ENCODE measurements around the gene KCNA1. TPM values are rescaled to one million over a fixed set of nuclear protein-coding genes. Genes with fewer than 3 reads are reported as not detected.

KCNA1 gene
- total RNA-seq, 1 experiment from 2014 or later, result 0.98 TPM

- H2BK5ac ChIP-seq (ENCODE audit: insufficient read length, low read length), result no peak overlapping the region
- H4K8ac ChIP-seq (replicated peaks; ENCODE audit: insufficient read length, low read depth, low read length), result no peak overlapping the region
- no peaks in the 10 kb centered on the region for H3K79me2 ChIP-seq (ENCODE audit: insufficient read depth, low read length)
- no peak overlapping the region for H4K5ac ChIP-seq (ENCODE audit: insufficient read length, low read depth, low read length)
- H3K4me2 ChIP-seq (ENCODE audit: insufficient read depth, insufficient read length, low read length), result no peak overlapping the region
- H3K9me3 Mint-ChIP-seq, result no peaks in the 10 kb centered on the region
- no peak overlapping the region for H2BK15ac ChIP-seq (ENCODE audit: low read depth, low read length)
- no peak overlapping the region for H3K27ac Mint-ChIP-seq
- no peak overlapping the region for H3K14ac ChIP-seq (ENCODE audit: insufficient read depth, low read length)
- no peak overlapping the region for H3K23ac ChIP-seq (ENCODE audit: insufficient read length, low read depth, low read length)
- no peak for TF ChIP-seq CTCF (conservative IDR thresholded peaks at IDR 0.05)
- H3K36me3 Mint-ChIP-seq (ENCODE audit: insufficient read depth in 1 of 3, low read depth in 3 of 3), result no peaks in the 10 kb centered on the region
- H3K79me1 ChIP-seq (ENCODE audit: insufficient read depth, low read depth, low read length, poor library complexity, severe bottlenecking), result no peaks in the 10 kb centered on the region
- no peak overlapping the region for H3K18ac ChIP-seq (ENCODE audit: insufficient read length, low read depth, low read length)
- H3K27me3 ChIP-seq (ENCODE audit: insufficient read depth, low read length), result no peaks in the 10 kb centered on the region; the same call in 1 of the 2 replicates
- no peak overlapping the region for H2AFZ ChIP-seq (ENCODE audit: low read length)
- no peak overlapping the region for H2BK12ac ChIP-seq (ENCODE audit: insufficient read length, low read depth, low read length)
- H3K4me3 Mint-ChIP-seq, result no peak overlapping the region
- no peak overlapping the region for H3K56ac ChIP-seq (ENCODE audit: insufficient read length, low read depth, low read length)
- no peak overlapping the region for H3K4ac ChIP-seq (ENCODE audit: low read depth, low read length)
- H3K9me3 ChIP-seq (ENCODE audit: control insufficient read depth, low read depth, low read length), result no peaks in the 10 kb centered on the region
- DNase-seq, result no peak
- no peak overlapping the region for H3K9ac ChIP-seq (ENCODE audit: extremely low read depth, insufficient read length, low read length)
- no peak overlapping the region for H3K27ac ChIP-seq (ENCODE audit: insufficient read length, low read depth, low read length)
- H3K27me3 Mint-ChIP-seq (ENCODE audit: low read depth), result peaks cover 59% of the 10 kb centered on the region
- H2AK5ac ChIP-seq (ENCODE audit: insufficient read length, low read length), result no peak overlapping the region
- no peaks in the 10 kb centered on the region for H3K23me2 ChIP-seq (ENCODE audit: insufficient read length, low read depth, low read length, poor library complexity, severe bottlenecking)
- H3K4me1 Mint-ChIP-seq, result no peaks in the 10 kb centered on the region
- H4K91ac ChIP-seq (ENCODE audit: insufficient read length, low read depth, low read length), result no peak overlapping the region
- no peaks in the 10 kb centered on the region for H3K4me1 ChIP-seq (ENCODE audit: insufficient read depth, low read length)
- no peak overlapping the region for H2BK120ac ChIP-seq (ENCODE audit: low read depth, low read length, poor library complexity, severe bottlenecking)
- WGBS (ENCODE audit: extremely low coverage, insufficient read length, low lambda C conversion rate), result no CpG with 5 or more reads among the region's 6 CpGs
- H3T11ph ChIP-seq (ENCODE audit: low read length), result no peak overlapping the region
- no peak overlapping the region for H2BK20ac ChIP-seq (ENCODE audit: low read depth, low read length, poor library complexity, severe bottlenecking)
- H4K20me1 ChIP-seq (ENCODE audit: control insufficient read depth, insufficient read depth, insufficient read length), result no peaks in the 10 kb centered on the region
Observed at GRCh38 chr12:4918950-4919660, 9.4 kb downstream of the KCNA1 start.
